Coronary artery (tissue), 2 donors: Measurements from ENCODE around the gene NOD1.

ENCODE experiments used
- DNase-seq: peaks from one replicate; pipeline ENCODE4 v3.0.0-alpha.2; 2017; ENCODE audit warnings: low spot score
- H3K27ac ChIP-seq, 2 donors: fragments of 200-600 bp; sonication (generic); one replicate each; pipeline ENCODE4 v1.5.1; 2016 to 2019
- H3K4me3 ChIP-seq: fragments of 200-600 bp; sonication (generic); 2 replicates; pipeline ENCODE4 v1.5.1; 2016; ENCODE audit warnings: mild to moderate bottlenecking, moderate library complexity
- TF ChIP-seq, protein P1 (sequence below): fragments of 200-600 bp; sonication (generic); IDR thresholded peaks from one replicate; pipeline ENCODE4 v1.5.1; 2019; ENCODE audit warnings: antibody characterized with exemption

Gene NOD1

DNA sequence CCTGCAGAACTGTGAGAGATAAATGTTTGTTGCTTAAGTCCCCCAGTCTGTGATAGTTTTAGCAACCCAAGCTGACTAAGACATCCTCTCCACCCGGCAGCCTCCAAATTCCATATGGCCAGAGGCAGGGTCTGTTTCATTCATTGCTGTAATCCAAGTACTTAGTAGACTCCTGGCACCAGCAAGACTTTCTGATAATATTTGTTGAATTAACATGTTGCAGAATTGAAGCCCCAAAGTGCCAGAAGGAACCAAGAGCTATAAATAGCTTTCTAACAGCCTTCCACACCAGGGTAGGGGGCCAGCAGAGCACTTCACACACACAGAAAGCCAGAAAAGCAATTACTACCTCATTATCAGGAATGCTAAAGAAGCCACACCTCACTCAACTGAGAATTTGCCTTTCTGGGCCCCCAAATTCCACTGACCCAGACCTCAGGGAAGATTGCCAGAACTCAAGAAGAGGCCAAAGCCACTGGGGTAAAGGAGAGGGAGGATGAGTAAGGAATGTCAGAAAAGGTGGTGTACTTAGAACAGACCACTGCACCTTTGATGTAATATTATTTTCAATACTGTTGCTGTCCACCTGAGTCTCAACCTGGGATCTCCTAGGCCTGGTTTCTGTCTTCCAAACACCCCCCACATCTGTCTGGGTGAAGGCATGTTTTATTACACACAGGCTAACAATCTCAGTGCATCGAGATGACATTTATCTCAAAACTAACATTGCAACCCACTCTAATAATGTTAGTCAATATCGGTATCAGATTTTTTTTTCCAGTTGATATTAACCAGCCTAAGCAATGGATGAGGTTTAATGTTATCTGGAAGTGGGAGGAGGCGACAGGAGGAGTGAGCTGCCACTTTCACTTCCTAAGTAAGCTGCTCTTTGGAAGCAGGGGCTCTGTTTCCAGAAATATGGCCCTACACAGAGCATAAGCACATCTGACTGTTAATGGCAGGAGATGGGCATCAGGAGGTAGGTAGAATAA, 5.5 kb downstream of the NOD1 start:
- no peak for DNase-seq
- peak overlapping the region; percentile 80 to 84 for H3K27ac ChIP-seq
- TF ChIP-seq, protein P1, sequence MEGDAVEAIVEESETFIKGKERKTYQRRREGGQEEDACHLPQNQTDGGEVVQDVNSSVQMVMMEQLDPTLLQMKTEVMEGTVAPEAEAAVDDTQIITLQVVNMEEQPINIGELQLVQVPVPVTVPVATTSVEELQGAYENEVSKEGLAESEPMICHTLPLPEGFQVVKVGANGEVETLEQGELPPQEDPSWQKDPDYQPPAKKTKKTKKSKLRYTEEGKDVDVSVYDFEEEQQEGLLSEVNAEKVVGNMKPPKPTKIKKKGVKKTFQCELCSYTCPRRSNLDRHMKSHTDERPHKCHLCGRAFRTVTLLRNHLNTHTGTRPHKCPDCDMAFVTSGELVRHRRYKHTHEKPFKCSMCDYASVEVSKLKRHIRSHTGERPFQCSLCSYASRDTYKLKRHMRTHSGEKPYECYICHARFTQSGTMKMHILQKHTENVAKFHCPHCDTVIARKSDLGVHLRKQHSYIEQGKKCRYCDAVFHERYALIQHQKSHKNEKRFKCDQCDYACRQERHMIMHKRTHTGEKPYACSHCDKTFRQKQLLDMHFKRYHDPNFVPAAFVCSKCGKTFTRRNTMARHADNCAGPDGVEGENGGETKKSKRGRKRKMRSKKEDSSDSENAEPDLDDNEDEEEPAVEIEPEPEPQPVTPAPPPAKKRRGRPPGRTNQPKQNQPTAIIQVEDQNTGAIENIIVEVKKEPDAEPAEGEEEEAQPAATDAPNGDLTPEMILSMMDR = no peak
- H3K4me3 ChIP-seq = no peak overlapping the region

DNA sequence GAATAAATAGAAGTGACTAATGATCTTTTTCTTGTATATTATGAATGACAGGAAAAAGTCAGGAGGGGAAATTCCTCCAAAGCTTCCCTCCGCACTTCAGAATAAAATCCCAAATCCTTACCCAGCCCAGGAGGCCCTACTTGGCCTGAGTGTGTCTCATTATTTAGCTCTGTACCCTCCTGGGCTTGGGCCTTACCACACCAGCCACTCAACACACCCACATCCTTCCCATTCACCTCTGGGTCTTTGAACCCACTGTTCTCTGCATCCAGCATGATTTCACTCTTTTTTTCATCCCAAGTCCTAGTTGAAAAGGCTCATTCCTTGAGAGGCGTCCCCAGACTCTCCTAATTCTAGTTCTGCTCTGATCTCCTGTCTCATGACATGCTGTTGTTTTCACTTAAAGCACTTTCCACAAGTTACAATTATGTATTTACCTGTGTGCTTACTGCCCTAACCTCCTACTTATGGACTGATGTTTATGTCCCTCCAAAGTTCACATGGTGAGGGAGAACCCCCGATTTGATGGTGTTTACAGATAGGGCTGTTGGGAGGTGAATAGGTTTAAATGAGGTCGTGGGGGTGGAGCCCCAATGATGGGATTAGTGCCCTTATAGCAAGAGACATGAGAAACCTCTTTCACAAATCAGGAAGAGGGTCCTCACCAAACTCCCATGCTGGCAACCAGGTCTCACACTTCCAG, 6.4 kb downstream of the NOD1 start:
- peak overlapping the region; percentile 80 to 84 for H3K27ac ChIP-seq
- TF ChIP-seq, protein P1 = no peak
- DNase-seq = no peak
- H3K4me3 ChIP-seq = no peak overlapping the region

DNA sequence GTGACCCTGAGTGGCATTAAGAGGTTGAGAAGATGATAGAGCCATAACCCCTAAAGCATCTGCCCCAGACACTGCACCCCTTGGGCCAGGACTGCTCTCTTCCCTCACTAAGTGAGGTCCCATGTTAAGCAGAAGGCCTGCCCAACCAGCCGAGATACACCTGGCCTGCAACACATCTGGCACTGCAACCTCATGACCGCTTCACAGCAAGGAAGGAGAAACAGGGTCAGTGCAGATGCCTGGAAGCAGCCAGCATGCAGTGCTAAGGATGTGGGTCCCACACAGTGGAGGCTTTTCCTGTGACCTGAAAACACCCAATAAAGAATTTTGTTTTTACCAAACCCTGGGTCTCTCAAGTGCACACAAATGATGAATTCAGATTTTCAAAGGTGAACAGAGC, 7.4 kb downstream of the NOD1 start:
- peak overlapping the region; percentile 80 to 84 for H3K27ac ChIP-seq
- no peak for DNase-seq
- H3K4me3 ChIP-seq = peak overlapping the region; percentile 2
- TF ChIP-seq, protein P1 = no peak

DNA sequence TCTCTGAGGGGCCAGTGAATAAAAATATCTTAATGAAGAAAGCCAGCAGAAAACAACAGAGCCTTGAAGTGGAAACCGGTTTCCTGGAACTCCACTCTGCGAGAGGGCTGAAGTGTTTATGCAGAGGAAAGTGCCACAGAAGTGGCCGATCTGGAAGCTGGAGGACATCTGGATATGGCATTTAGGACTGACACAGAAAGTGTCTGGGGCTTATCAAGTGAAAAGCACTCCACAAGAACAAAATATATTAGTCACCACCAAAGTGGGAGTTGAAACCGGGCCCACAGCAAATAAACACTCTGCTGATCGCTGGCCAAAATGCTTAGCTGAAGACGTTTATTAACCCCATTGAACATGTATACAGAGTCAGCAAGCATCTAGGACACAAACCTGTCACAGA, 7.8 kb downstream of the NOD1 start:
- H3K27ac ChIP-seq = peak overlapping the region; percentile 80 to 84
- DNase-seq = no peak
- peak overlapping the region; percentile 56 for H3K4me3 ChIP-seq
- TF ChIP-seq, protein P1 = no peak

DNA sequence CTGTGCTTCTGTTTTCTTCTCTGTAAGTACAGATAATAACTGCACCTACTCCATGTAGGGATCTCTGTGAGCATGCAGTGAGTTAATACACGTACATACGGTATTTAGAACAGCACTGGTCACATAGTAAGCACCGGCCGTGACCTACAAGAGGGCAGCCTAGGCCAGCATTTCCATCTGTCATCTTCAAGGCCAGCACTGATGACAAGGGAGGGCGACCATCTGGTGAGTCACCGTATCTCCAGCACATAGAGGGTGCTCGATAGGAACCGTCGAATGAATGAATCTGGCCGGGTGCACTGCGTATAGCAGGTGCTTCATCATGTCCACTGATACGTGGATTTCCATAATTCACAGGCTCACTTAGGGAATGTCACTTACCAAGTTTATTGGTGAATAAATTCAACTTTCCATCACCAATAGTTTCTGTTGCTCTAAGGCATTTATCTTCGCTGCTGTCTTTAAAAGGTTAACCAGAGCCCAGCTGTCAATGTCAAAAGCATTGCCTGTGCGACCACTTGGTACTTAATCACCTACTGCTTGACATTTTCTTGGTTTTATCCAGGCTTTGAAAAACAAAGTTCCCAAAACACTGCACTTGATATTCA, 8.3 kb downstream of the NOD1 start:
- peak overlapping the region; percentile 80 to 84 for H3K27ac ChIP-seq
- TF ChIP-seq, protein P1 = no peak
- peak overlapping the region; percentile 56 for H3K4me3 ChIP-seq
- DNase-seq = no peak

DNA sequence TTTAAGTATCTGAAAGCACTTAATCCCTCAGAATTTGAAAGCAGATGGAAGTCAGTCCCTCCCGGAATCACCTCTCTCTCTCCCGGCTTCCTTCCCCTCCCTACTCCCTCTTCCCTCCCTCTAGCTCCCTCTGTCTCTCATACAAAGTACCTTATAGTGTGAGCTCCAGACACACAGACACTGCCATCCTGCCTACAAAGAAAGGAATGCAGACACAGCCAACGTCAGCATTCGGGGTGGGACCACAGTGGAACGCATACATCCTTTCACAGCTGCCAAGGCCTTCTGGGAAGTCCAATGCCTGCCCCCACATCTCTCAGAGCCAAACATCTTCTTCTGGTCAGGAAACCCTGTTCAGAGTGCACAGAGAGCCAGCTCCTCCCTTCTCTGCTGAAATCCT, 9.3 kb downstream of the NOD1 start:
- DNase-seq = peak; percentile 94
- Histone ChIP-seq H3K4me3 (peak overlapping the region; percentile 56), H3K27ac (peak overlapping the region; percentile 80 to 84)
- TF ChIP-seq, protein P1 = no peak
